ENCODE data around the gene FANCM. TPM values are rescaled to one million over a fixed set of nuclear protein-coding genes. Genes with fewer than 3 reads are reported as not detected.
A peak's percentile ranks its signal among the peaks of the same experiment; 100 is the strongest.

The FANCM gene
- total and polyA plus RNA-seq, 9 of the 15 experiments (the other 6 are each of a cell fraction or from before 2014, with no cell fraction given): 5.1 to 14.4 (median 6.2) TPM

GRCh38 chr14:45201905-45202304 lies 66.2 kb downstream of the FANCM start:
- Histone ChIP-seq H2AFZ (ENCODE audit: low read depth, low read length) (no peak overlapping the region), H3K9ac (ENCODE audit: insufficient read depth in 1 of 2, low read depth in 2 of 2, low read length in 2 of 2) (no peak overlapping the region), H3K36me3 (ENCODE audit: control insufficient read depth, insufficient read depth, low read length) (peaks cover 45% of the 10 kb centered on the region; the same call in 2 of the 3 replicates), H3K4me1 (replicated peaks in 1 of 2; ENCODE audit: control insufficient read depth in 2 of 2, insufficient read depth in 2 of 2, low read length in 2 of 2) (no peaks in the 10 kb centered on the region), H3K9me3 (replicated peaks; ENCODE audit: control insufficient read depth, insufficient read depth, low read depth, low read length) (no peaks in the 10 kb centered on the region), H3K9me1 (ENCODE audit: control insufficient read depth, insufficient read depth, low read length) (no peaks in the 10 kb centered on the region), H3K4me3 (no peak overlapping the region), H3K79me2 (ENCODE audit: control insufficient read depth, insufficient read depth, low read length) (no peaks in the 10 kb centered on the region), H3K4me2 (ENCODE audit: insufficient read depth, low read length) (no peak overlapping the region), H4K20me1 (replicated peaks; ENCODE audit: control insufficient read depth, insufficient read depth, low read length) (no peaks in the 10 kb centered on the region), H3K27me3 (ENCODE audit: control insufficient read depth in 2 of 2, insufficient read depth in 2 of 2, low read length in 2 of 2) (no peaks in the 10 kb centered on the region), H3K27ac (ENCODE audit: extremely low read depth, low read depth, low read length) (no peak overlapping the region)
- ChIA-PET POLR2A (interaction anchor here (0.8 to 1.0 kb wide), 2 partner anchors 19 to 146 kb away, joined by 3 read pairs; no protein-coding TSS in a partner anchor), CTCF (ENCODE audit: low intra/inter-chr PET ratio) (no interaction called here)
- peak; percentile 77 for ATAC-seq
- peak in 2 of 4 experiments; percentile 3 to 7 for DNase-seq (ENCODE audit: extremely low read depth in 1 of 4, low spot score in 3 of 4)
- in situ Hi-C loops (cut with MboI): no loop called here
- 38% methylated on average over 1 of the region's 1 CpG for WGBS (ENCODE audit: insufficient coverage, low coverage, missing lambda C conversion rate)
- no TSS peak for BruUV-seq (replicated peaks)
- TF ChIP-seq ATF6 (CRISPR knock-in tag; IDR thresholded peaks at IDR 0.05): no peak
- TF ChIP-seq GMEB1 (CRISPR knock-in tag; IDR thresholded peaks at IDR 0.05): no peak
- 0 out of 2 replicates have a peak, but pooled peaks have one; percentile 12 for TF ChIP-seq CBFA2T2 (conservative IDR thresholded peaks at IDR 0.05)
- peak in 1 of 2 experiments; percentile 28; a peak in 1 of 4 replicates for TF ChIP-seq RAD21 (CRISPR knock-in tag; conservative IDR thresholded peaks at IDR 0.05 in 1 of 2, IDR thresholded peaks at IDR 0.05 in 1 of 2)
- TF ChIP-seq ZNF311 (CRISPR knock-in tag; IDR thresholded peaks at IDR 0.05): no peak
- TF ChIP-seq CEBPZ (IDR thresholded peaks at IDR 0.05; ENCODE audit: borderline replicate concordance, low read depth, low read length): no peak
- TF ChIP-seq, protein P1, sequence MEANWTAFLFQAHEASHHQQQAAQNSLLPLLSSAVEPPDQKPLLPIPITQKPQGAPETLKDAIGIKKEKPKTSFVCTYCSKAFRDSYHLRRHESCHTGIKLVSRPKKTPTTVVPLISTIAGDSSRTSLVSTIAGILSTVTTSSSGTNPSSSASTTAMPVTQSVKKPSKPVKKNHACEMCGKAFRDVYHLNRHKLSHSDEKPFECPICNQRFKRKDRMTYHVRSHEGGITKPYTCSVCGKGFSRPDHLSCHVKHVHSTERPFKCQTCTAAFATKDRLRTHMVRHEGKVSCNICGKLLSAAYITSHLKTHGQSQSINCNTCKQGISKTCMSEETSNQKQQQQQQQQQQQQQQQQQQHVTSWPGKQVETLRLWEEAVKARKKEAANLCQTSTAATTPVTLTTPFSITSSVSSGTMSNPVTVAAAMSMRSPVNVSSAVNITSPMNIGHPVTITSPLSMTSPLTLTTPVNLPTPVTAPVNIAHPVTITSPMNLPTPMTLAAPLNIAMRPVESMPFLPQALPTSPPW (CRISPR knock-in tag; IDR thresholded peaks at IDR 0.05): no peak
- no peak for TF ChIP-seq MYC (IDR thresholded peaks at IDR 0.05; ENCODE audit: low read depth, low read length)
- TF ChIP-seq MYC (CRISPR knock-in tag; IDR thresholded peaks at IDR 0.05; ENCODE audit: borderline replicate concordance, low read depth): no peak
- 0 out of 2 replicates have a peak, but pooled peaks have one; percentile 20 for TF ChIP-seq CBFA2T3 (IDR thresholded peaks at IDR 0.05)
- no peak for TF ChIP-seq WHSC1 (IDR thresholded peaks at IDR 0.05; ENCODE audit: low read length)
- TF ChIP-seq ZNF717 (CRISPR knock-in tag; IDR thresholded peaks at IDR 0.05): no peak
- no peak for TF ChIP-seq CREB1 (IDR thresholded peaks at IDR 0.05)
- TF ChIP-seq CREB1 (CRISPR knock-in tag; IDR thresholded peaks at IDR 0.05): no peak
- no peak for FAIRE-seq
- intact Hi-C loops (cut with micrococcal nuclease): no loop called here
